Activated CD8-positive, alpha-beta T cell treated with anti-CD3 and anti-CD28 coated beads for 36 hours (primary cell): Measurements from ENCODE around the gene XPNPEP1. TPM values are rescaled to one million over a fixed set of nuclear protein-coding genes. Genes with fewer than 3 reads are reported as not detected.

Experiments used
- ATAC-seq: fragments of 200-7000 bp; cut with Tn5 transposase; one replicate; pipeline ENCODE4 v1.10.0; 2021; ENCODE audit warnings: mild to moderate bottlenecking, moderate library complexity
- CTCF ChIA-PET: fragments of 350-600 bp; sonication (Branson Sonifier 250); formaldehyde crosslinking; loops from one replicate; lab custom pipeline; 2021; ENCODE audit warnings: antibody characterized with exemption; lab: Charles Lee
- POLR2A ChIA-PET: fragments of 350-600 bp; sonication (Branson Sonifier 250); formaldehyde crosslinking; loops from one replicate; lab custom pipeline; 2021; ENCODE audit warnings: antibody characterized with exemption; lab: Charles Lee
- DNase-seq: peaks from one replicate; pipeline ENCODE4 v3.0.0-alpha.2; 2020
- H3K27ac Mint-ChIP-seq: one replicate; pipeline ENCODE4 v1.8.0; 2021; ENCODE audit warnings: mild to moderate bottlenecking, mixed read lengths
- H3K27me3 Mint-ChIP-seq: one replicate; pipeline ENCODE4 v1.8.0; 2021; ENCODE audit warnings: mixed read lengths
- H3K36me3 Mint-ChIP-seq: one replicate; pipeline ENCODE4 v1.8.0; 2021; ENCODE audit warnings: low read depth, mixed read lengths
- H3K4me1 Mint-ChIP-seq: one replicate; pipeline ENCODE4 v1.8.0; 2021; ENCODE audit warnings: low read depth, mixed read lengths
- H3K4me3 Mint-ChIP-seq: one replicate; pipeline ENCODE4 v1.8.0; 2021; ENCODE audit warnings: mild to moderate bottlenecking, moderate library complexity, mixed read lengths
- H3K9me3 Mint-ChIP-seq: one replicate; pipeline ENCODE4 v1.8.0; 2021; ENCODE audit warnings: mixed read lengths
- intact Hi-C: fragments of 100-400 bp; cut with micrococcal nuclease; formaldehyde crosslinking; loops from one replicate; pipeline ENCODE4 v1.10.0; 2022
- total RNA-seq, 2 experiments: library from RNA; stranded (reverse); gene quantifications; one replicate each; pipeline ENCODE4 v1.2.3, GENCODE V29; 2021
- TF ChIP-seq, protein P1 (sequence below): fragments of 200-600 bp; IDR thresholded peaks from one replicate; pipeline ENCODE4 v1.8.0; 2022; ENCODE audit warnings: antibody characterized with exemption, mild to moderate bottlenecking

Gene XPNPEP1
- total RNA-seq, 2 experiments from 2014 or later, result 96.5 to 97.0 TPM

DNA sequence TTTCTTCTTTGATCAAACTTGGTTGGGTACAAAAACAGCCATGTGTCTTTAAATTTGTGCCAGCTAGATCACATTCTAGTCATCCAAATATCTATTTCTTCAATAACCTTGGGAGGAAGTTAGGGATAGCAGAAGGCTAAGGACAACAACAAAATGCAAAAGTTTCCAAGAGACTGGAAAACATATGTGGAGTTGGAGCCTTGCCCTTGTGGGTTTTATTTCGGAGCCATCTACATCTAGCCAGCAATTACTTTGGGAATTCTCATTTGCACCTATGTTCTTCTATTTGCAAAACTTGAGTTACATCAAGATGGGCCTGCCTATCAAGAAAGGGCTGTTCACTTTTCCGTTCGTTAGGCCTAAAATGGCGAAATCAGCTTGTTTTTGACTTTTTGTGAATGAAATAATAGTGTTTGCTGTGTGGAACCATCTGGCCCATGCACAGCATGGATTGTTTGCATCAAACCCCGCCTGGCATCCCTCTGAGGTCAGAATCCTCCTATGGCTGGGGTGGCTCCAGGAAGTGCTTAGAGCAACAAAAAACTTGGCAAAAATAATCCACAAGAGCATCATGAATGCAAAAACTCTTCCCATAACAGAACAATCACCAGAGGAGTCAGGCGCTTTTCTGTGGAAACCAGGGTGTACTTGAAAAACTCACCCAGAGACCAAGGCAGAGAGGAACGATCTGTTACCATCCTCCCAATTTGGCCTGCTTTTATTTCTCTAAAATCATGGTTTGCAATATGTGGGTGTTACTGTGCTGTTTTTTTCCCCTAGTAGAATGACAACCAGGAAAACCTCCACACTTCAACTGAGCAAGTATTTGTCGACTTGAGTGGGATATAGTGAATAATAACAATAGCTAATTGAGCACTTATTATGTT is 36.2 kb upstream of the XPNPEP1 start:
- ChIA-PET CTCF (interaction anchor here (1.2 kb wide), 1 partner anchor 18 kb away, joined by 3 read pairs; no protein-coding TSS in a partner anchor), POLR2A (no interaction called here)
- ATAC-seq (no peak), DNase-seq (no peak)
- intact Hi-C loops, result loop anchor here (5.0 kb wide), 1 partner anchor 77 kb away; no protein-coding TSS in a partner anchor
- Mint-ChIP-seq H3K4me3 (no peak overlapping the region), H3K4me1 (peaks cover 8% of the 10 kb centered on the region), H3K9me3 (no peaks in the 10 kb centered on the region), H3K36me3 (no peaks in the 10 kb centered on the region), H3K27me3 (no peaks in the 10 kb centered on the region), H3K27ac (no peak overlapping the region)
- TF ChIP-seq, protein P1, sequence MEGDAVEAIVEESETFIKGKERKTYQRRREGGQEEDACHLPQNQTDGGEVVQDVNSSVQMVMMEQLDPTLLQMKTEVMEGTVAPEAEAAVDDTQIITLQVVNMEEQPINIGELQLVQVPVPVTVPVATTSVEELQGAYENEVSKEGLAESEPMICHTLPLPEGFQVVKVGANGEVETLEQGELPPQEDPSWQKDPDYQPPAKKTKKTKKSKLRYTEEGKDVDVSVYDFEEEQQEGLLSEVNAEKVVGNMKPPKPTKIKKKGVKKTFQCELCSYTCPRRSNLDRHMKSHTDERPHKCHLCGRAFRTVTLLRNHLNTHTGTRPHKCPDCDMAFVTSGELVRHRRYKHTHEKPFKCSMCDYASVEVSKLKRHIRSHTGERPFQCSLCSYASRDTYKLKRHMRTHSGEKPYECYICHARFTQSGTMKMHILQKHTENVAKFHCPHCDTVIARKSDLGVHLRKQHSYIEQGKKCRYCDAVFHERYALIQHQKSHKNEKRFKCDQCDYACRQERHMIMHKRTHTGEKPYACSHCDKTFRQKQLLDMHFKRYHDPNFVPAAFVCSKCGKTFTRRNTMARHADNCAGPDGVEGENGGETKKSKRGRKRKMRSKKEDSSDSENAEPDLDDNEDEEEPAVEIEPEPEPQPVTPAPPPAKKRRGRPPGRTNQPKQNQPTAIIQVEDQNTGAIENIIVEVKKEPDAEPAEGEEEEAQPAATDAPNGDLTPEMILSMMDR, result no peak

DNA sequence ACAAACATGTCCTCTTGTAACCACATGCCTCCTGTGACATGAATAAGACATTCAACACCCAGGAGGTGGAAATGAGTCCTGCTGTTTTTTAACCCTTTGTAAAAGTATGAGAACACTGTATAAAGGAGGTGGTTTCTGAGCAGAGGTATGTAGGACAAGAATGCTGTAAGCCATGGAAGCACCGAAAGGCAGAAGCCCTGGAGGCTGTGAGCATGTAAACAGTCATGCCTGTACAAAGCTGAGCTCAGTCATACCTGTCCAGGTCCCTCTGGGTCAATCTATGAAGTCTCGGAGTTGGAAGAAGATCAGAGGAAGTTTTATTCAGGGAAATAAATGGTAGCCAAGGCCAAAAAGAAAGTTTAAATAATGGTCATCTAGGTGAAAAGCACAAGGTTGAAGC is 34.7 kb upstream of the XPNPEP1 start:
- TF ChIP-seq, protein P1, result no peak

DNA sequence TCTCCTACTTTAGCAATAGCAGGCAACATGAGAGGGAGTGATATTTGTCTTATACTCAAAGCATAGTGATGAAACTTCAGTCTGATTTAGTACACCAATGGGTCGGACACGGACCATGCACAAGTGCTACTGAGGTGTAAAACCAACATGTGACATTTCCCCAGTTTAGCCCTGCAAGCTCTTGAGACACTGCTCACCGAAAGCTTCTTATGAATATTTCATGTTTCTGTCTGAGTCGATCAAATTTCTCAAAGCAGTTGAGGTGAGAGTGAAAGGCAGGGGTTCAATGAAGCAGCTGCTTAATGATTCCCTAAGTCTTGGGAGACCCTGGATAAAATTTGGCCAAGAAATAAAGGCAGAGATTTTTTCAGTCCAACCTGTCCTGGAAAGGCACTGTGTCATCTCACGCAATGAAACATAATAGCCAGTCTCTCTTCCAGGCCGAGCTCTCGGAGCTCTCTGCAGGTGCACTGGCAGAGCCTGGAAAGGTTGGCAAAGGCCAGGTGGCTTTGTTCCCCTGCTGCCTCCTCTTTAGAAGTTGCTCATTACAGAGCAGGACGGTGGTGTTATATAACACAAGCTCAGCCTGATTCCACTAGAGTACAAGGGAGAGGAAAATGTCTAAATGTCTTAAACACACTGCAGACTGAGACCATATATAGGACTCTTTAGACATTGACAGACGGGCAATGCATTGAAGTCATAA is 33.9 kb upstream of the XPNPEP1 start:
- H3K27me3 Mint-ChIP-seq, result no peaks in the 10 kb centered on the region
- H3K4me1 Mint-ChIP-seq, result peaks cover 10% of the 10 kb centered on the region
- CTCF ChIA-PET, result interaction anchor here (0.7 to 3.3 kb wide), 15 partner anchors 9 to 73 kb away, joined by 3 to 17 read pairs (median 4); no protein-coding TSS in a partner anchor
- no peak overlapping the region for H3K4me3 Mint-ChIP-seq
- no peaks in the 10 kb centered on the region for H3K36me3 Mint-ChIP-seq
- DNase-seq (no peak), ATAC-seq (no peak)
- no peak overlapping the region for H3K27ac Mint-ChIP-seq
- intact Hi-C loops, result loop anchor here (5.0 kb wide), 1 partner anchor 75 kb away; no protein-coding TSS in a partner anchor
- TF ChIP-seq, protein P1, result no peak
- POLR2A ChIA-PET, result interaction anchor here (0.7 kb wide), 1 partner anchor 22 kb away, joined by 3 read pairs; no protein-coding TSS in a partner anchor
- H3K9me3 Mint-ChIP-seq, result no peaks in the 10 kb centered on the region

More for the DNA sequence above, 34.7 kb upstream of the XPNPEP1 start:
- ATAC-seq (no peak), DNase-seq (no peak)
- intact Hi-C loops, result loop anchor here (5.0 kb wide), 1 partner anchor 76 kb away; no protein-coding TSS in a partner anchor
- ChIA-PET POLR2A (interaction anchor here (0.7 kb wide), 1 partner anchor 33 kb away, joined by 3 read pairs; no protein-coding TSS in a partner anchor), CTCF (interaction anchor here (1.3 to 2.5 kb wide), 4 partner anchors 18 to 74 kb away, joined by 4 to 16 read pairs (median 6); no protein-coding TSS in a partner anchor)
- Mint-ChIP-seq H3K27ac (no peak overlapping the region), H3K9me3 (no peaks in the 10 kb centered on the region), H3K27me3 (no peaks in the 10 kb centered on the region), H3K4me1 (peaks cover 10% of the 10 kb centered on the region), H3K36me3 (no peaks in the 10 kb centered on the region), H3K4me3 (no peak overlapping the region)

DNA sequence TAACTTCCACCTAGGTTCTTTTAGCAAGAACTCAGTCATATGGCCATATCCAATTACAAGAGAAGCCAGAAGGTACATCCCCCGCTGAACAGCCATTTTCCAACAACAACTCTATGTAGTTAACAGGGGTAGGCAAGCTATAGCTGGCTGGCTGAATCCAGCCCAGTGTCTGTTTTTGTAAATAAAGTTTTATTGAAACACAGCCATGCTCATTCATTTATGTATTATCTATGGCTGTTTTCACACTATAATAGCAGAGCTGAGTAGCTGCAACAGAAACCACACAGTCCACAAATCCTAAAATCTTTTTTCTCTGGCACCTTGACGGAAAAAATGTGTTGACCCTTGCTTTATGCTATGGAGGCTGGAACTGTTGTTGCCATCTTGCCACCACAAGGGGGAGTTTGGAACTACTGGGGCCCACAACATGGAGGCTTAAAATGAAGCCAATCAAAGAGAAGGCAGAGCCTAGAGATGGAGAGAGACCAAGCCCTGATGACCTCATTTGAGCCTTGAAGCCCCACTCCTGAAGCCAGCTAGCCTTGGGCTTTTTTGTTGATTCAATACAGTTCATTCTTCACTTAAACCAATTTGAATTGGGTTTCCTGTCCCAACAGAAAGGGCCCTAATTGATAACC is 33.3 kb upstream of the XPNPEP1 start:
- intact Hi-C loops, result loop anchor here (5.0 kb wide), 1 partner anchor 74 kb away; no protein-coding TSS in a partner anchor
- peak; percentile 50 for DNase-seq

More for the DNA sequence above, 33.3 kb upstream of the XPNPEP1 start:
- Mint-ChIP-seq H3K27ac (no peak overlapping the region), H3K9me3 (no peaks in the 10 kb centered on the region), H3K4me1 (peaks cover 10% of the 10 kb centered on the region), H3K4me3 (no peak overlapping the region), H3K27me3 (no peaks in the 10 kb centered on the region), H3K36me3 (no peaks in the 10 kb centered on the region)
- TF ChIP-seq, protein P1, result peak; percentile 74
- CTCF ChIA-PET, result interaction anchor here (0.7 to 3.3 kb wide), 16 partner anchors 8 to 102 kb away, joined by 3 to 17 read pairs (median 4); no protein-coding TSS in a partner anchor
- POLR2A ChIA-PET, result interaction anchor here (0.7 kb wide), 1 partner anchor 22 kb away, joined by 3 read pairs; no protein-coding TSS in a partner anchor
- ATAC-seq, result peak; percentile 97
